HG03575 (cell line): ENCODE data around the gene ERCC3.
"Not testable (repeated sequence)": the region's sequence is repeated elsewhere in the genome, so short reads cannot be mapped to it uniquely, and the experiment has no call there.

Experiments used
- ATAC-seq: cut with Tn5 transposase; IDR thresholded peaks from one replicate; pipeline ENCODE4 v1.9.1; 2021; ENCODE audit not compliant: unreplicated experiment, insufficient number of reproducible peaks, low FRiP score; ENCODE audit errors: extremely low read depth

ERCC3 gene

DNA sequence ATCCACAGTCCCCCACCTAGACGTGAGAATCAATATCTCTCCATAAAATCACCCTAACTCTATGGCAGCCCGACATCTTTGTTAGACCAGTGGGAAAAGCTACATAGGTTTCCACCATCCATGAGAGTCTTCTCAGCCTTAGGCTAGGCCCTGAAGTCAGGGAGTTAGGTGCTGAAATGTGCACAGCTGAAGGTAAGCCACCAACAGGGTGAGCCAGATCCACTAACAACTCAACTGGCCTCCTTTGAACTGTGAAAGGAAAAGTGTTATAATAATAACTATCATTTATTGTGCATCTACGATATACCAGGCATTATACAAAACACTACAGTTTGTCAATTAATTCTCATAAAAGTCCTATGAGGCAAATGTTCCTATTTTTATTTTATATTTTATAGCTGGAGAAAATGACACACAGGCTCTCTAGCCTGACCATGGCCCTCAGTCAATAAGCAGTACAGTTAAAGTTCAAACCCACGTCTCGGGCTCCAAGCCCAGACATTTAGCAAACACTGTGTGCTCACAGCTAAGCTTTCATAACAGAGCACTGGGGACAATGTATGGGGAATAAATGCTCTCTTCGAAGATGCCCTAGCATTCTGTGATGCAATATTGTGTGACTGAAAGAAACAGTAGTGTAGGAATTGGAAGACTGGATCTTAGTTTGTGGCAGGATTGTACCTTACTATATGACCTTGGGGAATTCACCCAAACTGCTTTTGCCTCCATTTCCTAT, 62.6 kb downstream of the ERCC3 start:
- ATAC-seq: no peak

DNA sequence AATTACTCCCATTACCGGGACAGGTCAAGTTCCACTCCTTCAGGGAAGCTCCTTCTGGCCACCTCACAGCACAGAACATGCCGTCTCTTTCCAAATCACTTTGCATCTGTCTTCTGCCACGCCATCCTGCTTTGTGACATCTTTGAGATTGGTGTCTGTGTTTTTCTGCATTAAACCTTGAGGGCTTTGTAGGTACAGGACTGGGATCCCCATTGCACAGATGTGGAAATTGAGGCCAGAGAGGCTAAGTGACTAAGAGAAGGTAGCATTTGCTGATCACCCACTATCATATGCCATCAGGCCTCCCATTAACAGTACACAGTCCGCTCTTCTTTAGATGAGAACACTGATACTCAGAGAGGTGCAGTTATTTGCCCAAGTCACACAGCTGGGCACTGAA, 64.4 kb downstream of the ERCC3 start:
- ATAC-seq: no peak

DNA sequence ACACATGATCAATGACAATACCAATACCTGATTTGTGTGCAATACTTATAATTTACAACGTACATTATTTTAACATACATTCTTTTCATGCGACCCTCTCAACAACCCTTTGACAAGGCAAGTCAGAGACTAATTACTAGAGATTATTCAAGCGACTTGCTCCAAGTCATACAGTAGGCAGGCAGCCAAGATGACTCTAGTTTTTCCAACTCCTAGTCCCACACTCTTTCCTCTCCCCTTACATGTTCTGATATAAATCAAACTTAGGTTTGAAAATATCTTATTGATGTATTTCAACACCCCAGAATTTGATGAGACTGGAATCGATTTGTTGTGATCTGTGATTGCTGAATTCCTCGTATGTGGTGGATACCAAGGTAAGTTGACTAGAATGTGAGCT, 65.8 kb downstream of the ERCC3 start:
- ATAC-seq: no peak

DNA sequence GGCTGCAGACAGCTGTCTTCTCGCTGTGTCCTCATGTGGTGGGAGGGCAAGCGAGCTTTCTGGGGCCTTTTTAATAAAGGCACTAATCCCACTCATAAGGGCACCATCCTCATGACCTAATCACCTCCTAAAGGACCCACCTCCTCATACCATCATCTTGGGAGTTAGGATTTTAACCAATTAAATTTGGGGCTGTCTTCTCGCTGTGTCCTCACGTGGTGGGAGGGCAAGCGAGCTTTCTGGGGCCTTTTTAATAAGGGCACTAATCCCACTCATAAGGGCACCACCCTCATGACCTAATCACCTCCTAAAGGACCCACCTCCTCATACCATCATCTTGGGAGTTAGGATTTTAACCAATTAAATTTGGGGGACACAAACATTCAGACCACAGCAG, 66.7 kb downstream of the ERCC3 start:
- not testable (repeated sequence) for ATAC-seq

GRCh38 chr2:127226520-127227263, 67.3 kb downstream of the ERCC3 start:
- peak; percentile 85 for ATAC-seq

- no peak for ATAC-seq
Measured at GRCh38 chr2:127226132-127226519, 67.8 kb downstream of the ERCC3 start.

DNA sequence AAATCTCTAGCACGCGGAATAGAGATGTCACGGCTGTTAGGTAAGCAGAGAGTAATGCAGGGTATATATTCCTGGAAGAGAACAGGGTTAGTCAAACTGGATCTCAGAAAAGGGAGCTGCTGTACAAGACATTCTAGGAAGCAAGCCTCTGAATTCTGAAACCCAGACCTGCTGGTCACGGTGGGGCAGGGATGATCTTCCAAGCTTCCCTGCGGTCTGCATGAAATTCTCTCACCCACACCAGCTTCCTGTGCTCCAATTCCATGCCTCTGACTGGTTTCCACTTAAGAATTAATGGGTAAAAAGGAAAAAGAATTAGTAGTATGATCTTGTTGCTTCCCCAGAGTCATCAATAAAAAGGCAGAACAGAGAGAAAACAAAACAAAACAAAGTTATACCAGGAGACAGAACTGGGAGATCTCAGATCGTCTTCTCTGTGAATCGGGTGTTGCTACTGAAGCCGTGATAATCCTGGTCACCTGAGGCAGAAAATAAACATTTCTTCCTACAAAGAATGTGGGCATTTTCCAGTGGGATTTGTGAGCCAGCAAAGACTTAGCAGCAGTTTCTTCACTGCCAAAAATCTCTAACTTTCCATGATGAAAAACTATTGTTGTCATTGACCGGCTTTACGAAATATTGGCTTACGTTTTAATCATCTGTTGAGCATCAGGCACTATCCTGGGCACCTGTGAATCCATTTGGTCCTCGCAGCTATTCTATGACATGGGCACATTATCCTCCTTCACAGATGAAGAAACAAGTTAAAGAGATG, 68.6 kb downstream of the ERCC3 start:
- ATAC-seq: no peak

DNA sequence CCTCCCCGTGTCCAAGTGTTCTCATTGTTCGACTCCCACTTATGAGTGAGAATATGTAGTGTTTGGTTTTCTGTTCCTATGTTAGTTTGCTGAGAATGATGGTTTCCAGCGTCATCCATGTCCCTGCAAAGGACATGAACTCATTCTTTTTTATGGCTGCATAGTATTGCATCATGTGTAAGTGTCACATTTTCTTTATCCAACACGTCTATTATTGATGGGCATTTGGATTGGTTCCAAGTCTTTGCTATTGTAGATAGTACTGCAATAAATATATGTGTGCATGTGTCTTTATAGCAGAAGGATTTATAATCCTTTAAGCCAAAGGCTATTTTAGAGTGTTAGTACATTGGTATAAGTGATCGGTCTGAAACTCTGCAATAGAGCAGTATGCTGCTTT, 69.8 kb downstream of the ERCC3 start:
- not testable (repeated sequence) for ATAC-seq

DNA sequence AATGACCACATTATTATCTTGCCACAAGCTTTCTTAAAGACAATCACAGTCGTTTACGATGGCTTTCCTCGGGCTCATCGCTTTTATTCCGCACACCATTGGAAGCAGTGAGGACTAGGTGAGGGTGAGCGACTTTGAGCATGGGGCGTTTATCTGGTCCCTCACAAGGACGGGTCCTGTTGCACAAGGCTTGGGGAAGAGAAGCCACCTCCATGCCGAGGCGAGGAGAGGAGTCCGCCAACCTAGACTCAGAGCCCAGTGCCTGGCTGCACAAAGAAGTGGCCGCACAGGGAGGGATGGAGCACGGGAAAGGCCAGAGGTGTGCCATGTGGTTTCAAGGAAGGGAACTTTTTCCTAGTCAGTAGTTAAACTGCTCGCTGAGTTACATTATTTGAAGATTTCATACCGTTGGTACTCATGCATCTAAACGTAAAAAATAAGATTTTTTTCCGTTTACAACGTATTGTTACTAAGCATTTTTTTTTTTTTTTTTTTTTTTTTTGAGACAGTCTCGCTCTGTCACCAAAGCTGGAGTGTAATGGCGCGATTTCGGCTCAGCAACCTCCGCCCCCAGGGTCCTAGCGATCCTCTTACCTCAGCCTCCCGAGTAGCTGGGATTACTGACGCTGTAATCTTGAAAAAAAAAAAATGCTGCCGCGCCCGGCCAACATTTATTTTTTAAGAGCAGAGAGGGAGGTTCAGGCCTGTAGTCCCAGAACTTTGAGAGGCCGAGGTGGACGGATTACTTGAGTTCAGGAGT, 73.0 kb downstream of the ERCC3 start:
- ATAC-seq: no peak

- no peak for ATAC-seq
Measured at GRCh38 chr2:127220102-127220767, 73.7 kb downstream of the ERCC3 start, which contains the start of gene CYP27C1. CYP27C1 (minus strand) TSS chr2:127220299; CDS start chr2:127220270, 29 bp downstream.

GRCh38 chr2:127219171-127220070, 74.5 kb downstream of the ERCC3 start:
- no peak for ATAC-seq

DNA sequence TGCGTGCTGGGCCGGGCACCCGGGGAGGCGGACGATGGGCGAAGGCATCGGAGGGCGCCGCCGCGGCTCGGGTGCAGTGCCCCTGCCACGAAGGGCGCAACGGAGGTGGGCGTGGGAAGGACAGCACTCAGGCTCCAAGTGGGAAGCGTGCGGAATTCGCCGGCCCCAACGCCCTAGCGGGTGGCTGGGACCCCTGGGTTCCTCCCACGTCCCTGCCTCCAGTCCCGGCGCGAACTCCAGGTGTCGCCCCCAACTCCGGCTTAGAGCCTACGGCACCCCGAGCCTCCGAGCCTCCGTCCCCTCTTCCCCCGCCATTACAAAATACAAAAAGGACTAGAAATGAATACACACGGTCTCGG, 75.2 kb downstream of the ERCC3 start:
- no peak for ATAC-seq

- ATAC-seq: no peak
Measured at GRCh38 chr2:127217470-127218325, 76.2 kb downstream of the ERCC3 start.

GRCh38 chr2:127216593-127216992, 77.4 kb downstream of the ERCC3 start:
- no peak for ATAC-seq

- no peak for ATAC-seq
Measured at GRCh38 chr2:127216095-127216494, 77.8 kb downstream of the ERCC3 start.

DNA sequence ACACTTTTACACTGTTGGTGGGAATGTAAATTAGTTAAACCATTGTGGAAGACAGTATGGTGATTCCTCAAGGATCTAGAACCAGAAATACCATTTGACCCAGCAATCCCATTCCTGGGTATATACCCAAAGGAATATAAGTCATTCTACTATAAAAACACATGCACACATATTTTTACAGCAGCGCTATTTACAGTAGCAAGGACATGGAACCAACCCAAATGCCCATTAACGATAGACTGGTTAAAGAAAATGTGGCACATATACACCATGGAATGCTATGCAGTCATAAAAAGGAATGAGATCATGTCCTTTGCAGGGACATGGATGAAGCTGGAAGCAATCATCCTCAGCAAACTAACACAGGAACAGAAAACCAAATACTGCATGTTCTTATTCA, 79.7 kb downstream of the ERCC3 start:
- ATAC-seq: not testable (repeated sequence)

DNA sequence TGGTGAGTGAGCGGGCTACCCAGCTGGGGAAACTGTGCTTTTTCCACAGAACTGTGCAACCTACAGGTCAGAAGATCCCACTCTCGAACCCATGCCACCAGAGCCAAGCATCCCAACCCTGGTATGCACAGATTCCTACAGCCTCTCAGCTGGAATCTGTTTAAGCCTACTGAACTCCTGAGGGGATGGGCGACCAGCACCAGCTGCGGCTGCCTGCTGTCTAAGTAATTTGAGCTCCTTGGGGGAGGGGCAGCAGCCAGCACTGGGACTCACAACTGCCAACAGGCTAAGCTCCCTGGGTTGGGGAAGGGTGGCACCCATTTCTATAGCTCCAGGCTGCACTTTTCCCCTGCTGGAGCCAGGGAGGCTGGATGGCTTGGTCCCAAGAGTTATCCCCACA, 85.6 kb downstream of the ERCC3 start:
- no peak for ATAC-seq
